ENCODE measurements around the gene CAMK1G.

DNA sequence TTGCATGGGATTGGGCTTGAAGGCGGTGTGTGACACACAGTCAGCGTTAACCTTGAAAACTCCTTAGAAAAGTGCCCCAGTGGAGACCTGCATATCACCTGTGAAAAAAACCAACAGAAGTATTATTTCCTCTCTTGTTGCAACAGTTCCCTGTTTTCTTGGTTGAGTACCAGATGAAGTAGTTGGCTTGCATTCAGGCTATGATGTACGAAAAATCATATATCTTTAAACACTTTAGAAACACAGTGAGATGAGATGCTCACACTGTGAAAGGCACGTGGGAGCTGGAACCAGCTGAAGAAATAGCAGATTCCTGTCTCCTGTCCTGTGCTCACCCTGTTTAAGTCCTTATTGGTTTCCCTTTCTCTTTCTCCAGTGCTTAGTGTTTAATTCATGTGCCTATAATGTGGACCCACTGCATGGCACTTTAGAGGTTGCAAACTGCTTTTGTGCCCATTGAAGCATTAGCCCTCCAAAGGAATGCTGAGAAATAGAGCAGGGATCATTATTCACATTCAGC is 2.8 kb downstream of the CAMK1G start:
- TF ChIP-seq, protein P1, sequence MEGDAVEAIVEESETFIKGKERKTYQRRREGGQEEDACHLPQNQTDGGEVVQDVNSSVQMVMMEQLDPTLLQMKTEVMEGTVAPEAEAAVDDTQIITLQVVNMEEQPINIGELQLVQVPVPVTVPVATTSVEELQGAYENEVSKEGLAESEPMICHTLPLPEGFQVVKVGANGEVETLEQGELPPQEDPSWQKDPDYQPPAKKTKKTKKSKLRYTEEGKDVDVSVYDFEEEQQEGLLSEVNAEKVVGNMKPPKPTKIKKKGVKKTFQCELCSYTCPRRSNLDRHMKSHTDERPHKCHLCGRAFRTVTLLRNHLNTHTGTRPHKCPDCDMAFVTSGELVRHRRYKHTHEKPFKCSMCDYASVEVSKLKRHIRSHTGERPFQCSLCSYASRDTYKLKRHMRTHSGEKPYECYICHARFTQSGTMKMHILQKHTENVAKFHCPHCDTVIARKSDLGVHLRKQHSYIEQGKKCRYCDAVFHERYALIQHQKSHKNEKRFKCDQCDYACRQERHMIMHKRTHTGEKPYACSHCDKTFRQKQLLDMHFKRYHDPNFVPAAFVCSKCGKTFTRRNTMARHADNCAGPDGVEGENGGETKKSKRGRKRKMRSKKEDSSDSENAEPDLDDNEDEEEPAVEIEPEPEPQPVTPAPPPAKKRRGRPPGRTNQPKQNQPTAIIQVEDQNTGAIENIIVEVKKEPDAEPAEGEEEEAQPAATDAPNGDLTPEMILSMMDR (IDR thresholded peaks at IDR 0.05; ENCODE audit: extremely low read depth in 1 of 2, insufficient read depth in 1 of 2, low read depth in 1 of 2, low read length in 2 of 2), result no peak
- TF ChIP-seq EZH2 (IDR thresholded peaks at IDR 0.05; ENCODE audit: borderline replicate concordance, low read depth, low read length, severe bottlenecking) (no peak), MYC (IDR thresholded peaks at IDR 0.05; ENCODE audit: low read depth, low read length) (no peak), POLR2A (IDR thresholded peaks at IDR 0.05; ENCODE audit: low read depth, low read length) (no peak), POLR2AphosphoS5 (IDR thresholded peaks at IDR 0.05; ENCODE audit: insufficient read depth, low read depth, low read length) (no peak), GATA2 (IDR thresholded peaks at IDR 0.05; ENCODE audit: insufficient read depth, insufficient read length, low read depth, low read length) (no peak), FOS (IDR thresholded peaks at IDR 0.05; ENCODE audit: borderline replicate concordance, insufficient read depth, low read length) (no peak), JUN (IDR thresholded peaks at IDR 0.05; ENCODE audit: borderline replicate concordance, insufficient read depth, insufficient read length, low read depth) (no peak)
- TF ChIP-seq, protein P2, sequence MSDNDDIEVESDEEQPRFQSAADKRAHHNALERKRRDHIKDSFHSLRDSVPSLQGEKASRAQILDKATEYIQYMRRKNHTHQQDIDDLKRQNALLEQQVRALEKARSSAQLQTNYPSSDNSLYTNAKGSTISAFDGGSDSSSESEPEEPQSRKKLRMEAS (IDR thresholded peaks at IDR 0.05; ENCODE audit: insufficient read depth, insufficient read length), result no peak

Measured in endothelial cell of umbilical vein (primary cell).